PC-9 (cell line): ENCODE data around the gene PIWIL4.

Experiments used
- CTCF ChIP-seq: fragments of 200-600 bp; sonication (generic); conservative IDR thresholded peaks from 2 replicates; pipeline ENCODE4 v1.6.1; 2017; ENCODE audit warnings: mixed run types, antibody characterized with exemption, mild to moderate bottlenecking, moderate library complexity
- EZH2 ChIP-seq: fragments of 200-600 bp; sonication (generic); IDR thresholded peaks from 2 replicates; pipeline ENCODE4 v1.8.0; 2017; ENCODE audit warnings: antibody characterized with exemption, low read depth

DNA sequence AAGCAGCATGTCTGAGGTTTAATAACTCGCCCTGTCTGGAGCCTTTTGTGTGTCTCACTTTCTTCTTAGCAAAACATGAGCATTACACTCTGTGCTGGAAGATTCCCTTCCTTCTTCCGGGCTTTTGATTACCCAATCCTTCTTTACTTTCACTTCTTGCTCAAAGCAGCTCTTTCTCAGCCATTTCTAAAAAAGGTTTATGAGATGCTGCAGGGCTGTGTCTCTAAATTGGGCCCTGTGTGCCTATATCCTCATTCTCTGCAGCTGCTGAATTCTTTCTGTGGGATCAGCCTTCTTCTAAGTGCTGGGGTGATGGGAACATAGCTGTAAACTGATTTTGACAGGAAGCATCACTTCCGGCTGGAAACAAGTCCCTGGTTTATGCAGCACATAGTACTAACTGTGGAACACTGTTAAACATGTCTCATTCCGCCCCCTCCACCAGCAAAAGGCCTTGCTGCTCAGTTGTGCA is 71.8 kb downstream of the PIWIL4 start:
- TF ChIP-seq CTCF (no peak), EZH2 (no peak)
